Effector CD4-positive, alpha-beta T cell (primary cell): Measurements from ENCODE around the gene FBXL5.
A peak's percentile ranks its signal among the peaks of the same experiment; 100 is the strongest.
"Not testable (repeated sequence)": the region's sequence is repeated elsewhere in the genome, so short reads cannot be mapped to it uniquely, and the experiment has no call there.

Experiments used
- DNase-seq: peaks from one replicate; pipeline ENCODE4 v3.0.0-alpha.2; 2020

The FBXL5 gene

GRCh38 chr4:15649914-15650545, 5.1 kb downstream of the FBXL5 start:
- peak; percentile 43 for DNase-seq

GRCh38 chr4:15648600-15648999, 6.6 kb downstream of the FBXL5 start:
- DNase-seq: no peak

- DNase-seq: no peak
Observed at GRCh38 chr4:15638418-15638817, 16.7 kb downstream of the FBXL5 start.

GRCh38 chr4:15636818-15637217, 18.3 kb downstream of the FBXL5 start:
- no peak for DNase-seq

- not testable (repeated sequence) for DNase-seq
Observed at GRCh38 chr4:15617407-15617806, 37.8 kb downstream of the FBXL5 start.

- DNase-seq: not testable (repeated sequence)
Observed at GRCh38 chr4:15614891-15615290, 40.3 kb downstream of the FBXL5 start.

GRCh38 chr4:15612136-15612535, 43.0 kb downstream of the FBXL5 start:
- no peak for DNase-seq

GRCh38 chr4:15610855-15611254, 44.3 kb downstream of the FBXL5 start:
- no peak for DNase-seq

GRCh38 chr4:15605537-15605936, 49.6 kb downstream of the FBXL5 start:
- DNase-seq: no peak

GRCh38 chr4:15601862-15602261, 53.3 kb downstream of the FBXL5 start:
- no peak for DNase-seq

GRCh38 chr4:15600176-15600575, 55.0 kb downstream of the FBXL5 start:
- no peak for DNase-seq

GRCh38 chr4:15598644-15599043, 56.5 kb downstream of the FBXL5 start:
- no peak for DNase-seq

- DNase-seq: no peak
Observed at GRCh38 chr4:15592799-15593198, 62.4 kb downstream of the FBXL5 start.

- DNase-seq: no peak
Observed at GRCh38 chr4:15587649-15588048, 67.5 kb downstream of the FBXL5 start.

- DNase-seq: no peak
Observed at GRCh38 chr4:15586066-15586465, 69.1 kb downstream of the FBXL5 start.

GRCh38 chr4:15585331-15585730, 69.8 kb downstream of the FBXL5 start:
- DNase-seq: no peak

GRCh38 chr4:15584785-15585184, 70.4 kb downstream of the FBXL5 start:
- no peak for DNase-seq

- no peak for DNase-seq
Observed at GRCh38 chr4:15577508-15577907, 77.6 kb downstream of the FBXL5 start.

GRCh38 chr4:15575966-15576365, 79.2 kb downstream of the FBXL5 start:
- DNase-seq: no peak

- DNase-seq: no peak
Observed at GRCh38 chr4:15569746-15570145, 85.4 kb downstream of the FBXL5 start.

GRCh38 chr4:15568821-15569220, 86.3 kb downstream of the FBXL5 start:
- DNase-seq: no peak

GRCh38 chr4:15563871-15564270, 91.3 kb downstream of the FBXL5 start:
- DNase-seq: no peak

- no peak for DNase-seq
Observed at GRCh38 chr4:15562623-15563022, 92.5 kb downstream of the FBXL5 start.

- DNase-seq: no peak
Observed at GRCh38 chr4:15562114-15562513, 93.0 kb downstream of the FBXL5 start.

GRCh38 chr4:15558561-15558960, 96.6 kb downstream of the FBXL5 start:
- no peak for DNase-seq
